Lung (tissue), 12 donors: ENCODE results near the gene CAMK1D. TPM values are rescaled to one million over a fixed set of nuclear protein-coding genes. Genes with fewer than 3 reads are reported as not detected.
A peak's percentile ranks its signal among the peaks of the same experiment; 100 is the strongest.

Experiments used
- ATAC-seq: fragments of 200-7000 bp; cut with Tn5 transposase; one replicate; pipeline ENCODE4 v1.9.1; 2020; ENCODE audit warnings: moderate number of reproducible peaks; ENCODE audit not compliant: insufficient read depth, low FRiP score
- DNase-seq, 3 donors: peaks; one replicate each; pipeline ENCODE4 v3.0.0-alpha.2; 2013 to 2017
- H3K27ac ChIP-seq, 2 donors: one replicate each; pipeline ENCODE4 v1.5.1; 2013; ENCODE audit warnings: mild to moderate bottlenecking in 2 of 2, moderate library complexity in 2 of 2, control low read depth in 1 of 2, inconsistent platforms in 1 of 2, low read depth in 1 of 2, low read length in 1 of 2
- H3K27me3 ChIP-seq, 3 donors: one replicate each; pipeline ENCODE4 v1.5.1; 2013; ENCODE audit warnings: low read length in 2 of 3; ENCODE audit not compliant: control insufficient read depth in 3 of 3, insufficient read depth in 3 of 3
- H3K36me3 ChIP-seq, 4 donors: one replicate each; pipeline ENCODE4 v1.5.1; 2013; ENCODE audit warnings: low read length in 4 of 4, mild to moderate bottlenecking in 1 of 4, moderate library complexity in 1 of 4; ENCODE audit not compliant: control insufficient read depth in 4 of 4, insufficient read depth in 4 of 4
- H3K4me1 ChIP-seq, 5 donors: one replicate each; pipeline ENCODE4 v1.5.1; 2013; ENCODE audit warnings: low read length in 5 of 5, mild to moderate bottlenecking in 2 of 5, moderate library complexity in 1 of 5; ENCODE audit not compliant: control insufficient read depth in 5 of 5, insufficient read depth in 5 of 5
- H3K4me3 ChIP-seq: one replicate; pipeline ENCODE4 v1.5.1; 2013; ENCODE audit warnings: mild to moderate bottlenecking, control low read depth, moderate library complexity
- H3K9ac ChIP-seq, 2 donors: one replicate each; pipeline ENCODE4 v1.5.1; 2013; ENCODE audit warnings: low read length in 2 of 2, control low read depth in 1 of 2; ENCODE audit not compliant: insufficient read depth in 1 of 2
- H3K9me3 ChIP-seq, 4 donors: one replicate each; pipeline ENCODE4 v1.5.1; 2013; ENCODE audit warnings: low read length in 3 of 4, mild to moderate bottlenecking in 1 of 4, moderate library complexity in 1 of 4; ENCODE audit not compliant: control insufficient read depth in 4 of 4, insufficient read depth in 3 of 4
- WGBS, 2 donors: extraction: QIAGEN DNeasy Blood & Tissue Kit; methylation state at CpG; one replicate each; pipeline ENCODE4 v1.1.7; 2013; 5-methylcytosine and 5-hydroxymethylcytosine counted together
- polyA plus RNA-seq, 2 donors: library from polyadenylated mRNA; stranded (reverse); fragments of 200-250 nt; gene quantifications; one replicate each; pipeline ENCODE4 v1.2.1, GENCODE V29; 2013
- total RNA-seq, 2 donors: library from RNA; depleted of rRNA in 1 of 2; stranded (reverse); fragments of >200 nt in 1 of 2; gene quantifications; one replicate each; pipeline ENCODE4 v1.2.1, GENCODE V29; 2014 to 2021
- TF ChIP-seq, protein P1 (sequence below): IDR thresholded peaks from 2 replicates; pipeline ENCODE4 v1.5.1; 2012; ENCODE audit warnings: mild to moderate bottlenecking; ENCODE audit errors: control extremely low read depth, extremely low read depth
- donor health status: control.
- donor health status: control.
- donor health status: Bipolar disorder and iron deficiency.
- donor health status: healthy.
- donor health status: DM: yes; HTN: yes; CAD: no.

CAMK1D gene
- total and polyA plus RNA-seq, 4 donors = 3.2 to 37.4 (median 7.0) TPM

- Histone ChIP-seq H3K4me1 (peaks cover 0 to 9% (median 6%) of the 10 kb centered on the region in 5 donors), H3K27me3 (peaks cover 0 to 41% (median 0%) of the 10 kb centered on the region in 3 donors), H3K9ac (no peak overlapping the region), H3K9me3 (peaks cover 0 to 6% (median 2%) of the 10 kb centered on the region in 4 donors), H3K36me3 (no peaks in the 10 kb centered on the region), H3K27ac (no peak overlapping the region), H3K4me3 (no peak overlapping the region)
- WGBS, 2 donors = 41% methylated on average over 17 of the region's 17 CpGs
- peak; percentile 39 for ATAC-seq
- DNase-seq = peak in 2 of 3 donors; percentile 15 to 36
- TF ChIP-seq, protein P1, sequence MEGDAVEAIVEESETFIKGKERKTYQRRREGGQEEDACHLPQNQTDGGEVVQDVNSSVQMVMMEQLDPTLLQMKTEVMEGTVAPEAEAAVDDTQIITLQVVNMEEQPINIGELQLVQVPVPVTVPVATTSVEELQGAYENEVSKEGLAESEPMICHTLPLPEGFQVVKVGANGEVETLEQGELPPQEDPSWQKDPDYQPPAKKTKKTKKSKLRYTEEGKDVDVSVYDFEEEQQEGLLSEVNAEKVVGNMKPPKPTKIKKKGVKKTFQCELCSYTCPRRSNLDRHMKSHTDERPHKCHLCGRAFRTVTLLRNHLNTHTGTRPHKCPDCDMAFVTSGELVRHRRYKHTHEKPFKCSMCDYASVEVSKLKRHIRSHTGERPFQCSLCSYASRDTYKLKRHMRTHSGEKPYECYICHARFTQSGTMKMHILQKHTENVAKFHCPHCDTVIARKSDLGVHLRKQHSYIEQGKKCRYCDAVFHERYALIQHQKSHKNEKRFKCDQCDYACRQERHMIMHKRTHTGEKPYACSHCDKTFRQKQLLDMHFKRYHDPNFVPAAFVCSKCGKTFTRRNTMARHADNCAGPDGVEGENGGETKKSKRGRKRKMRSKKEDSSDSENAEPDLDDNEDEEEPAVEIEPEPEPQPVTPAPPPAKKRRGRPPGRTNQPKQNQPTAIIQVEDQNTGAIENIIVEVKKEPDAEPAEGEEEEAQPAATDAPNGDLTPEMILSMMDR = no peak
Observed at GRCh38 chr10:12389154-12389734, 39.9 kb downstream of the CAMK1D start.

GRCh38 chr10:12390733-12391132 lies 41.4 kb downstream of the CAMK1D start:
- peaks cover 0 to 37% (median 0%) of the 10 kb centered on the region in 3 donors for H3K27me3 ChIP-seq
- no peak overlapping the region for H3K9ac ChIP-seq
- TF ChIP-seq, protein P1 = no peak
- no peak overlapping the region for H3K27ac ChIP-seq
- ATAC-seq = peak; percentile 9
- peak in 1 of 3 donors; percentile 57 for DNase-seq
- 84 to 89% methylated on average over 7 of the region's 7 CpGs for WGBS, 2 donors
- no peak overlapping the region for H3K4me3 ChIP-seq
- H3K36me3 ChIP-seq = no peaks in the 10 kb centered on the region
- peaks cover 0 to 10% (median 6%) of the 10 kb centered on the region in 5 donors for H3K4me1 ChIP-seq
- peaks cover 0 to 6% (median 0%) of the 10 kb centered on the region in 4 donors for H3K9me3 ChIP-seq

GRCh38 chr10:12391206-12391605 lies 41.9 kb downstream of the CAMK1D start:
- WGBS, 2 donors = 33 to 46% methylated on average over 7 of the region's 7 CpGs
- no peak for DNase-seq

More at GRCh38 chr10:12391206-12391605, 41.9 kb downstream of the CAMK1D start:
- TF ChIP-seq, protein P1 = no peak
- peaks cover 0 to 37% (median 0%) of the 10 kb centered on the region in 3 donors for H3K27me3 ChIP-seq
- H3K9ac ChIP-seq = no peak overlapping the region
- H3K9me3 ChIP-seq = peaks cover 0 to 6% (median 0%) of the 10 kb centered on the region in 4 donors
- no peak overlapping the region for H3K27ac ChIP-seq
- H3K4me3 ChIP-seq = no peak overlapping the region
- H3K36me3 ChIP-seq = no peaks in the 10 kb centered on the region
- no peak for ATAC-seq
- H3K4me1 ChIP-seq = peaks cover 0 to 10% (median 6%) of the 10 kb centered on the region in 5 donors
